RWPE2 (cell line): Measurements from ENCODE around the gene SLC7A4.
A peak's percentile ranks its signal among the peaks of the same experiment; 100 is the strongest.

Experiments used
- ATAC-seq: fragments of 200-7000 bp; cut with Tn5 transposase; 3 replicates; pipeline ENCODE4 v1.9.1; 2021; ENCODE audit warnings: low read depth
- DNase-seq: peaks from one replicate; pipeline ENCODE4 v3.0.0-alpha.2; 2020; ENCODE audit warnings: low spot score
- H3K27ac ChIP-seq: fragments of 450-650 bp; 2 replicates; pipeline ENCODE4 v1.5.1; 2017; ENCODE audit warnings: mild to moderate bottlenecking; ENCODE audit not compliant: poor library complexity, severe bottlenecking
- H3K27me3 ChIP-seq: fragments of 250-450 bp; sonication (Bioruptor Pico); 2 replicates; pipeline ENCODE4 v1.5.1; 2021; ENCODE audit warnings: mild to moderate bottlenecking, moderate library complexity; ENCODE audit not compliant: insufficient read depth, poor library complexity, severe bottlenecking
- H3K36me3 ChIP-seq: fragments of 250-450 bp; sonication (Bioruptor Pico); 2 replicates; pipeline ENCODE4 v1.5.1; 2020; ENCODE audit warnings: low read depth, mild to moderate bottlenecking, moderate library complexity
- H3K4me1 ChIP-seq: fragments of 250-450 bp; sonication (Bioruptor Pico); 2 replicates; pipeline ENCODE4 v1.5.1; 2021; ENCODE audit warnings: mild to moderate bottlenecking, moderate library complexity; ENCODE audit not compliant: insufficient read depth, poor library complexity, severe bottlenecking
- H3K4me3 ChIP-seq: fragments of 250-450 bp; sonication (Bioruptor Pico); 2 replicates; pipeline ENCODE4 v1.5.1; 2021; ENCODE audit warnings: mild to moderate bottlenecking, moderate library complexity; ENCODE audit not compliant: severe bottlenecking
- H3K9me3 ChIP-seq: fragments of 250-450 bp; sonication (Bioruptor Pico); 2 replicates; pipeline ENCODE4 v1.5.1; 2021; ENCODE audit warnings: mild to moderate bottlenecking, moderate library complexity; ENCODE audit not compliant: severe bottlenecking
- TF ChIP-seq, protein P1 (sequence below): fragments of 450-650 bp; IDR thresholded peaks from one replicate; pipeline ENCODE4 v1.5.1; 2017; ENCODE audit warnings: mild to moderate bottlenecking, moderate library complexity; ENCODE audit not compliant: poor library complexity, severe bottlenecking

SLC7A4 gene

DNA sequence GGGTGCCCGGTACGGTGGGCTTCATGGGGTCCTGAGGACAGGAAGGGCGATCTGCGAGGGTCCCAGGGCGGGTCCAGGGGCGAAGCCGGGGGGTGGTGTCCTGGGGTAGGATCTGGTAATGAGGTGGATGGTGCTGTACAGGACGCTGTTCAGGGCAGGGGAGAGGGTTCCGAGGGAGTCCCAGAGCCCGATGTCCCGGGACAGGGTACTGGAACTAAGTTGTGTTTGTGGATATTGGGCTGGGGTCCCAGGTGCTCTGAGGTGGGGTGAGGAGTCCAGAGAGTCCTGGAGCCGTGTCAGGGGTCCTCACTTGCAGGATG lies 49.8 kb downstream of the SLC7A4 start:
- no peaks in the 10 kb centered on the region for H3K9me3 ChIP-seq
- no peaks in the 10 kb centered on the region for H3K27me3 ChIP-seq
- ATAC-seq (peak; percentile 35), DNase-seq (no peak)
- peak overlapping the region; percentile 58 for H3K27ac ChIP-seq
- TF ChIP-seq, protein P1, sequence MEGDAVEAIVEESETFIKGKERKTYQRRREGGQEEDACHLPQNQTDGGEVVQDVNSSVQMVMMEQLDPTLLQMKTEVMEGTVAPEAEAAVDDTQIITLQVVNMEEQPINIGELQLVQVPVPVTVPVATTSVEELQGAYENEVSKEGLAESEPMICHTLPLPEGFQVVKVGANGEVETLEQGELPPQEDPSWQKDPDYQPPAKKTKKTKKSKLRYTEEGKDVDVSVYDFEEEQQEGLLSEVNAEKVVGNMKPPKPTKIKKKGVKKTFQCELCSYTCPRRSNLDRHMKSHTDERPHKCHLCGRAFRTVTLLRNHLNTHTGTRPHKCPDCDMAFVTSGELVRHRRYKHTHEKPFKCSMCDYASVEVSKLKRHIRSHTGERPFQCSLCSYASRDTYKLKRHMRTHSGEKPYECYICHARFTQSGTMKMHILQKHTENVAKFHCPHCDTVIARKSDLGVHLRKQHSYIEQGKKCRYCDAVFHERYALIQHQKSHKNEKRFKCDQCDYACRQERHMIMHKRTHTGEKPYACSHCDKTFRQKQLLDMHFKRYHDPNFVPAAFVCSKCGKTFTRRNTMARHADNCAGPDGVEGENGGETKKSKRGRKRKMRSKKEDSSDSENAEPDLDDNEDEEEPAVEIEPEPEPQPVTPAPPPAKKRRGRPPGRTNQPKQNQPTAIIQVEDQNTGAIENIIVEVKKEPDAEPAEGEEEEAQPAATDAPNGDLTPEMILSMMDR: no peak
- no peaks in the 10 kb centered on the region for H3K4me1 ChIP-seq
- H3K36me3 ChIP-seq: peaks cover 27% of the 10 kb centered on the region
- peak overlapping the region; percentile 84 for H3K4me3 ChIP-seq

DNA sequence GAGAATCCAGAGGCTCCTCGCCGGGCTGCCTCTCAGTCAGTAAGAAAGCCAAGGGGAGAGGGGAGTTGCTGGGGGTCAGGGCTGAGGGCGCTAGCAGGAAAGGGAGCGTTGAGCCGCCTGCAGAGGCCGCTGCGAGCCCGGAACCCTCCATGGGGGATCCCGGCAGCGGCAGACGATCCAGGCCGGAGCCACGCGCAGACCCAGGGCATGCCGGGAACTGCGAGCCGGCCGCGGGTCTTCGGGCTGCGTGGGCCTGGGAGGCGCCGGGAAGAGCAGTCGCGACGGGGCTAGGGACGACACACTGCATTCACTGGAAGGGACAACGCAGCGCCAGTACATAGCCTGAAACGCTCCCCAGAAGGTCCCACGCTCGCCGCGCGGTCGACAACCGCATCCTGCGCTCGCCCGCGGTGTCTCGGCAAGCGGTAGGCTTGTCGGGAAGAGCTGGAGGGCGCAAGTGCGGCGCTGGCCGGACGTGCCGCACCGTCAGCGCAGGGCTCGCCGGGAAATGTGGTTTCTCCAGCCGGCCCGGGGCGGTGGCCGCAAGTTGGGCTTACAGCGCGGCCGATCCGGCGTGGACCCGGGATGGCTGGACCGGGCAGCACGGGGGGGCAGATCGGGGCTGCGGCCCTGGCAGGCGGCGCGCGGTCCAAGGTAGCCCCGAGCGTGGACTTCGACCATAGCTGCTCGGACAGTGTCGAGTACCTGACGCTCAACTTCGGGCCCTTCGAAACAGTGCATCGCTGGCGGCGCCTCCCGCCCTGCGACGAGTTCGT lies 50.4 kb downstream of the SLC7A4 start, which contains the start of gene LZTR1:
Gene LZTR1, plus strand, starts transcription at position 511 of the 776 bp plus-strand sequence. Its CDS starts 75 bp downstream, at position 586.
- Histone ChIP-seq H3K9me3 (no peaks in the 10 kb centered on the region), H3K27ac (peak within 1 kb of the TSS; percentile 58), H3K4me1 (no peaks in the 10 kb centered on the region), H3K4me3 (peak within 1 kb of the TSS; percentile 84), H3K36me3 (peaks cover 27% of the 10 kb centered on the region), H3K27me3 (no peaks in the 10 kb centered on the region)
- no peak for DNase-seq
- TF ChIP-seq, protein P1: peak; percentile 63
- peak; percentile 91 for ATAC-seq

DNA sequence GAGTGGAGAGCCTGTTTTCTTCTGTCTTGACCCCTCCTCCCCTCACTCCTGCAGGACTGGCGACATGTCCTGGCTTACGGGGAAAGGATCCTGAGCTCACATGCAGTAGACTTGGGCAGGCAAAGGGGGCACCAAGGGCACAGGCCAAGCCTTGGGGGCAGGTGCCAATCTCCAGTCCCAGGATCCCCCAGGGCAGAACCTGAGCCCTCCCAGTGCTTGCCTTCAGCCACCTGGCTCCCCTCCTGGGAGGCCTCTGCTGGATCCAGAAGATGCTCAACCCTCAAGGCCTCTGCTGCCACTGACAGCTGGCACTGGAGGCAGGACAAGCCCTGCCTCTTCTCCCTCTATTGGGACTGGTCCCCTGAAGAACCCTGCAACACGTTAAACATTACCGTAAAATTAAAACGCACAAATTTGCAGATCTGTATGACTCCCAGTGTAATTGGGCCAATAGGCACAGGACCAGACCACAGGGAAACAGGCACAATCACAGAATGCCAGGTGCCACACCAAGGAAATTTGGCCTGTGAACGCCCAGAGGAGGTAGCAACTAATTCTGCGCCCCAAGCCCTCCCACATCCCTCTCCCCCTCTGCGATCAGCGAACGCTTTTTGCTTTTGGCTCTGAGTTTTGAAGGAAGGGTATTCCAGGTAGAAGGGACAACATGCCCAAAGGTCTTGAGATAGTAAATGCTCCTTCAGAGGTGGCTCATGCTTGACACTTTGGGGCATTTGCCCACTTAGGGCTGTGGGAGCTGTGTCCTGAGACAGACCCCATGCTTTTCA lies 51.2 kb downstream of the SLC7A4 start:
- TF ChIP-seq, protein P1: no peak
- peak overlapping the region; percentile 58 for H3K27ac ChIP-seq
- H3K36me3 ChIP-seq: peaks cover 20% of the 10 kb centered on the region
- H3K27me3 ChIP-seq: no peaks in the 10 kb centered on the region
- H3K4me3 ChIP-seq: peak overlapping the region; percentile 84
- H3K4me1 ChIP-seq: no peaks in the 10 kb centered on the region
- ATAC-seq (no peak), DNase-seq (no peak)
- no peaks in the 10 kb centered on the region for H3K9me3 ChIP-seq

DNA sequence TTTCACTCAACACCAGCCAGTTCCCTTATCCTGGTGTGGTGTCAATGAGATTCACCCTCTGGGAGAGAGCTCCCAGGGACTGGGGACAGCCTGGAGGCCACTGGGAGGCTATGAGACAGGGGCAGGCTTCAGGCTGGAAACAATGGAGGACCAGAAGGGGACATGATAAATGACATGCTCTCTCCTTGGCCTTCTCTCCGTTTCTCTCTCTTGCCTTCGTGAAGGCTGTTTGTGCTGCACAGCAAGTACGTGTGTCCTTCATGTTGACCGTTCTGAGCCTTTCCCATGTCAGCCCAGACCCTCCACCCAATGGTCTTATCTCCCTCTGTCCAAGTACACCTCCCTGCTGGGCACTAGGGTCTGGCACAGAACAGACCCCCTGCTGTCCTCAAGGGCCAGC lies 51.8 kb downstream of the SLC7A4 start:
- Histone ChIP-seq H3K36me3 (peaks cover 14% of the 10 kb centered on the region), H3K9me3 (no peaks in the 10 kb centered on the region), H3K27me3 (no peaks in the 10 kb centered on the region), H3K4me3 (no peak overlapping the region), H3K27ac (no peak overlapping the region), H3K4me1 (no peaks in the 10 kb centered on the region)
- TF ChIP-seq, protein P1: no peak
- DNase-seq (no peak), ATAC-seq (no peak)
